GM21737 (cell line): Measurements from ENCODE around the gene DCD.
A peak's percentile ranks its signal among the peaks of the same experiment; 100 is the strongest.
"Not testable (repeated sequence)": the region's sequence is repeated elsewhere in the genome, so short reads cannot be mapped to it uniquely, and the experiment has no call there.

Experiments used
- ATAC-seq: cut with Tn5 transposase; IDR thresholded peaks from one replicate; pipeline ENCODE4 v1.9.1; 2021; ENCODE audit warnings: mild to moderate bottlenecking, moderate library complexity; ENCODE audit not compliant: unreplicated experiment

DCD gene

DNA sequence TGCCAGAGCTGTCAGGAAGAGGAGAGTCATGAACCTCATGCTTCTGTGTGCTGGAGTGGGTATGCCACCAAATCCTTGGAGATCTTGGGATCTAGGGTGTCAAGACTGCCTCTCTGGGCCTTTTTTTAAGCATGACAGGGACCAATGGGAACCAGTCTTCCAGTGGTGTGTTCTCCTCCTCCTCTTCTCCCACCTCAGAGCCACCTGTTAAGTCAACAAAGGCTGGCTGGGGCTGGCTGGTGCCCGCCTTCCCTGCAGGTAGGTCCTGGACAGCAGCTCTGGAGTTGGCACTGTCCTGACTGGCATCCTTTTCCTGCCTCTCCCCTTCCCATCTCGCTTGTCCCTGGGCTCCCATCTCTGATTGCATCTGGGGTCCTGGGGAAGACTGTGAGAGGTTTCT, at the start of gene DCD:
DCD (minus strand) TSS at position 101 of the 400 bp plus-strand sequence; CDS start at position 39, 62 bp downstream.
- no peak for ATAC-seq

DNA sequence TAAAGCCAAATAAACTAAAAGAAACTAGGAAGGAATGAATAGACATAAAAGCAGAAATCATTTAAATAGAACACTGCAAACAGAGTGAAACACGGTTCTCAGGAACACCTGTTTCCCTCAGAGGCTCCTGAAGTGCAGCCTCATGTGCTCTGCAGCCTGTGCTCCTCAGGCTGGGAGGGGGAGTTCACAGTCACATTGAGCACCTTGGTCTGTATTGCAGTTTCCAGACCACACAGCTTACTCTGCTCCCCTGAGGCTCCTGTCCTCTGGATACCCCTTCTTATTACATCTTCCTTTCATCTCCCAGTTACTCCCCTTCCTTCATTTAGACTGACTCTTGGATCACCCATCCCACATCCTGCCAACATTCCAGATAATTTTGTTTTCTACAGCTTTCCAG, 49.7 kb upstream of the DCD start:
- no peak for ATAC-seq

GRCh38 chr12:54692353-54692752, 44.2 kb upstream of the DCD start:
- ATAC-seq: no peak

- no peak for ATAC-seq
Observed at GRCh38 chr12:54689984-54690383, 41.8 kb upstream of the DCD start.

DNA sequence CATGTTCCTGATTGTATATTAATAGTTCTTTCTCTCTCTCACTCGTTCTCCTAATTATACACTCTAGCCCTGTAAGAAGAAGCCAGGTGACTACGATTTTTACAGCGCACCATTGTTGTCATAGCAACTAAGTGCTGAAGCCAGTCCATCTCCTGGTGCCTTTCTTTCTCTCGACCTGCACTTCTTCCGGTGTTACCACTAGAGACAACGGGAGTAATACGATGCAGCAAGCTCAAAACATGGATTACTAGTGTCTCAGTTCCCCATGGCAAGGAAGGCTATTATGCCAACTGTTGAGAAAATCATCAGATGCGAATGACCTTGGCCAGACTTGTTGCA, 40.8 kb upstream of the DCD start:
- no peak for ATAC-seq

- no peak for ATAC-seq
Observed at GRCh38 chr12:54688309-54689033, 40.3 kb upstream of the DCD start.

DNA sequence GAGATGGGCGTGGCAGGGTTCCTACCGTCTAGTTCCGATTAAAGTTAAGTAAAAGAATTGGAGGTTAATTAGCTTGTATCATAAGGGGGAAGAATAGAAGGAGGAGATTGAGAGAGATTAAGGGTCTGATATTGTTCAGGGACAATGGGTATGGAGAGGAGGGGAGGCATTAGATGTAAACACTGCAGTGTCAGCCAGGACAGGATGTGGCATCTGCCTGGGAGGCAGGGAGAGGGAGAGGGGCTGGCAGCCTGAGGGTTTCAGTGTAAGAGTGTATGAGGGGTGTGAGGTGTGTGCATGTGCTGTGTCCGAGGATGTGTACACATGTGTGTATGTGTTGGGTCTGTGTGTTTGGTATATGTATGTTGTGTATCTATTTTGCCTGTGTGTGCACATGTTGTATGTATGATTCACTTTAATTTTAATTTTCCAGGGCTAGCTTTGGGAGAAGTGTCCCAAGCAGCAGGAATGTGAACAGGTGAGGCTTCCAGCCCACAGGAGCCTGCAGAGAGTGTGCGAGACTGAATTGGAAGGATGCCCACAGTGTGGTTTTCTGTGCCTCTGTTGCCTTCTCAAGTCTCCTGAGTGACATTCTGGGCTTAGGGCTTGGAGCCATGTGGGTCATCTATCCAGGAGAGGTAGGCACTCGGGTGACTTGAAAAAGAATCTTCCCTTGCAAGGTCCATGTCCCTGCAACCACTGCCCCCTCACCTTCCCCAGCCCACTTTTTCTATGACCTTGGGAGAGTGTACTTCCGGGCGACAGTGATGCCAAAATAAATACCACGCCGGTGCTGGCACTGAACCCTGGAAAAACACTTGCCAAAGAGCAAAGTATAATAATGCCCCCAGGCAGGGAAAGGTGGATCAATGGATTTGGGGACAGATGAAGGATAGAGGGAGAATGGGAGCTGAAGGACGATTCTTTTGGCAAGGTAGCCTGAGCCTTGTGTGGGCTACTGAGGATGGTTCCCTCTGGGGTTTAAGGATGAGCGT, 36.8 kb upstream of the DCD start:
- no peak for ATAC-seq

- ATAC-seq: no peak
Observed at GRCh38 chr12:54683398-54683797, 35.2 kb upstream of the DCD start.

GRCh38 chr12:54682674-54683073, 34.5 kb upstream of the DCD start:
- ATAC-seq: no peak

- no peak for ATAC-seq
Observed at GRCh38 chr12:54680374-54680773, 32.2 kb upstream of the DCD start.

DNA sequence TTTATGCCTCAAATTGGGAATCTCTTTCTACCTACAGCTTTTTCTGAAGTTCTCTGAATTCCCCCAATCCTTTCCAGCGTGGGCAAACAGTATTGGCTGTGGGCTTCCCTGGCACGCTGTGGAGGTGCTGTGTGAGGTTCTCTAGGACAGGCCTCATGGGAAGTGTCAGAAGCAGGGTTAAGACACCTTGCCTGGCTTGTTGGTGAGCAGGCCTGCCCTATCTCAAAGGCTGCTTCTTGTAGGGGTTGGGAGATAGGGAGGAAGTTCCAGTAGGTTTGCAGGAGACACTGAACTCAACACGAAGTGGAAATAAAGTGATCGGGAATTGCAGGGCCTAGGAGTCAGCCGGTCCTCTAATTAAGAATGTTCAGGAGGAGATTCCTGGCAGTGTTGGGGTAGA, 30.0 kb upstream of the DCD start:
- ATAC-seq: no peak

DNA sequence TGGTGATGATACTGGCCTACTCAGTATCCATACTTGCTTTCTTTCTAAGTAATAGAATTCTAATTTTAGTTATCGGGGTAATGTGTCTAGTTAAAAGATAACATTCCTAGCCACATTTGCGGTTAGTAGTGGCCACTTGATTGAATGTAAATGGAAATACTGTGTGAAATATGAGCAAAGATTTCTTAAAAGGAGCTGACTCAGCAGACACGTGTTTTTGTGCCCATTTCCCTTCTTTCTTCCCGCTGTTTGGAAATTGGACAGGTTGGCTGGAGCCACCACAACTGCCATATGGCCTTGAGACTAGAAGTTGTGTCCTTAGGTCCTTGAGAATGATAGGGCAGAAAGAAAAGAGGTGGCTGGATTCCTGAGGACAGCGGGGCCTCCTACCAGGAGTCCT, 19.8 kb upstream of the DCD start:
- ATAC-seq: no peak

DNA sequence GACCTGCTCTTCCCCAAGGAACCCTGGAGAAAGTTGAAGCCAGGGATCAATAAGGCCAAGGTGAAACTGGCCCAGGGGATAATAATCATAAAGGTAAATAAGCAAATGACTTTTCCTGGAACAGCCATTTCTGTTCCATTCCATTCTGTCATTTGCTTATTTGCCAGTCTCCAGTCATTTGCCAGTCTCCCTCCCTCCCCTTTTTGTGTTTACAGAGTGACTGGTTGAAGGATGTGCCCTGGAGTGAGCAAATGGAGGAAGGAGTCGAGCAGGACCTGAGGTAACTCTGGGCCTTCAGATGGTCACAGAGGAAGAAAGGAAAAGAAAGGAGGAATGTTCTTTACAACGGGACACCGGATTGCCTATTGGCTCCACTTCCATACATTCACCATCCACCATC, 17.8 kb upstream of the DCD start:
- ATAC-seq: no peak

- not testable (repeated sequence) for ATAC-seq
Observed at GRCh38 chr12:54665022-54665635, 17.0 kb upstream of the DCD start.

GRCh38 chr12:54663603-54664002, 15.4 kb upstream of the DCD start:
- no peak for ATAC-seq

- no peak for ATAC-seq
Observed at GRCh38 chr12:54662026-54662425, 13.9 kb upstream of the DCD start.

GRCh38 chr12:54661048-54661447, 12.9 kb upstream of the DCD start:
- no peak for ATAC-seq

DNA sequence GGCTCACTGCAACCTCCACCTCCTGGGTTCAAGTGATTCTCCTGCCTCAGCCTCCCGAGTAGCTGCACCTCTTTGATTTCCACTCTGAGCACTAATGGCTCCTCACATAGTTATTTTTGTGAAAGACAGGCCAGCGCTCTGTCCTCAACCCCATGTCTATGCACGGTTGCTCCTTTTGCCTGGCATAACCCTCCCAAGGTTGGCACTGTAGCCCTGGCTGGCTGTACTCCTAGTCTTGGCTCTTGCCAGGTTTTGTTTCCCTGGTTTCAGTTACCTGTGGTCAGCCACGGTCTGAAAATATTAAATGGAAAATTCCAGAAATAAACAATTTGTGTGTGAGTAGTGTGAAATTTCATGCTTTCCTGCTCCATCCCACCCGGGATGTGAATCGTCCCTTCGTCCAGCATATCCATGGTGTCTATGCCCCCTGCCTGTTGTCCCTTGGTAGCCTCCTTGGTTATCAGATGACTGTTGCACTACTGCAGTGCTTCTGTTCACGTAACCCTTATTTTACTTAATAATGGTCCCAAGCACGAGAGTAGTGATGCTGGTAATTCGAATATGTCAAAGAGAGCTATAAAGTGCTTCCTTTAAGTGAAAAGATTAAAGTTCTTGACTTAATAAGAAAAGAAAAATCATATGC, 12.3 kb upstream of the DCD start:
- ATAC-seq: no peak

GRCh38 chr12:54658306-54659264, 10.4 kb upstream of the DCD start:
- peak; percentile 64 for ATAC-seq

GRCh38 chr12:54657105-54657607, 9.0 kb upstream of the DCD start:
- ATAC-seq: no peak
